ENCODE results near the gene OPN4.
A peak's percentile ranks its signal among the peaks of the same experiment; 100 is the strongest.

Gene OPN4

DNA sequence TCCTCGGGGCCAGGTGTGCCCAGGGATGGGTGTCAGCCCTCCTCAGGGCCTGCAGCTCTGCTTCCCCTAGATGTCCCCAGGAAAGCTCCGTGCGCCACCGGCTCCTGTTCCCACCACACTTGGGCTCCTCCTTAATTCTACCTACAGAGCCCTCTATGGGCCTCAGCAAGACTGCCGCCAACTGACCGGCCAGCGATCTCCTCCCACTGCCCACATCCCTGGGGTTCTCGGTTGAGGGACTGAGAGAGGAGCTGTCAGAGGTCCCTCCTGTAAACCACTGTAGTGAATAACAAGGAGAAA lies 8.6 kb downstream of the OPN4 start:
- H3K4me3 Mint-ChIP-seq, result no peak overlapping the region
- H3K9me3 Mint-ChIP-seq, result no peaks in the 10 kb centered on the region
- DNase-seq (no peak), ATAC-seq (replicated peaks) (no peak)
- peaks cover 0 to 1% of the 10 kb centered on the region in 2 donors for H3K4me1 Mint-ChIP-seq
- no peak overlapping the region for H3K27ac Mint-ChIP-seq
- H3K27me3 Mint-ChIP-seq, result peaks cover 4 to 9% of the 10 kb centered on the region in 2 donors
- H3K36me3 Mint-ChIP-seq, result no peaks in the 10 kb centered on the region

DNA sequence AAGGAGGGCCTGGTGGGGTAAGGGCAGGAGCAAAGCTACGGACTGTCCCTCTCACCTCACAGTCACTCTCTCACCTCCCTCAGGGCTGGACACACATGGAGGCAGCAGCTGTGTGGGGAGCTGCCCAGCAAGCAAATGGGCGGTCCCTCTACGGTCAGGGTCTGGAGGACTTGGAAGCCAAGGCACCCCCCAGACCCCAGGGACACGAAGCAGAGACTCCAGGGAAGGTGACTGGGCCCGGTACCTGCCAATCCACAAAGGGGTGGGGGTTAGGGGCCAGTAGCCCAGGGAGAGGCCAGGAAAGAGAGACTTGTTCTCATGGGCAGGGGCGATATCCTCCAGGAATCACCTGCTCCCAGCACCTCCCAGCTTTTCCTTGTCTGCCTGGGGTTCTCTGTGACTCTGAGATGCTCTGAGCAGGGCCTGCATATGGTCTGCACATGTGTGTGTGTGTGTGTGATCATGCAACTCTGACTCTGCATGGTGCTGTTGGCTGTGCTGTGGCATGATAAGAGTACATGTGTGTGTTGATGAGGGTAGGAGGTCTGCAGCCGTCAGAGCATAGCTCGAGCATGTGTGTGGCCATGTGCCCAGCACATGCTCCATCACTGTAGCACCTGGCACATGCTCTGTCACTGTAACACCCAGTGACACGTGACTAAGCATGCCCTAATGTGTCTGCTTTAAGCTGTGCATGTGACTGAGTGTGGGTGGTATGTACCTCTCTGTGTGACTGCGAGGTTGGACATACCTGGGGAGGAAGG lies 9.4 kb downstream of the OPN4 start:
- ATAC-seq (replicated peaks), result no peak
- Mint-ChIP-seq H3K36me3 (no peaks in the 10 kb centered on the region), H3K27ac (no peak overlapping the region), H3K9me3 (no peaks in the 10 kb centered on the region), H3K27me3 (peaks cover 4 to 9% of the 10 kb centered on the region in 2 donors), H3K4me3 (no peak overlapping the region), H3K4me1 (peaks cover 3 to 7% of the 10 kb centered on the region in 2 donors)
- DNase-seq, result no peak

DNA sequence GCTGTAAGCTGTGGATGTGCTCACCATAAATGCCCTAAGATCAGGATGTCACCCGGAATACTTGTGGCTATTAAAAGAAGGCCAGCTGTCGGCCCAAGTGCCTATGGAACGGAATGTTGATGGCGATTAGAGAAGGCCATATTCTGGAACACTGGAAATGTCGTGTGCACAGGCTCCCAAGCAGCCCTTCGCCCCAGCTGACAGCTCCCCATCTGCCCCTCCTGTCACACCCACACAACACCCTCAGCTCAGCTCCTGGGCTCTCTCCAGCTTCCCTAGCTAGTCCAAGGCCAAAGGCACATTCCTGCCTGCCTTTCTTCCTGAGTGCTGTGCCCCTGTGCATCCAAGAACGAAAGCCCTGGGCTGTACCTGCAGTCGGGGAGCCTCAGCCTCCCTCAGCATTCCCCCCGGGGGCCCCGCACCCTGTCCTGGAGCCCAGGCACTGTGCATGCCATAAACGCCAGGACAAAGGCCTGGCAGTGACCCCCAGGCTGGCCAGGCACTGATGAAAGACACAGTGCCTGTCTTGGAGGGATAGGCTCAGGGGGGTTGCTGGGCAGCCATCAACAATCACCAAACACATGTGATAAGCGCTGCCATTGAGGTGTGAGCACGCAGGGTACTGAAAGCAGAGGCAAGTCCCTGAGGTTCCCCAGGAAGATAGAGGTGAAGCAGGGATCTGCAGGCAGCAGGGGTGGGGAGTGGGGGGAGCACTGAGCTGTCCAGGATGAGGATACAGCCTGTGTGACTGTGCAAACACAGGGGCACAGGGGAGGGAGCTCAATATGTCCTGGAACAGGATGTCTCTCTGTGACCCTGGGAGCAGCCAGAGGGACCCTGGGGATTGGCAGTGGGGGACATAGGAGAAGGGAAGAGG lies 10.2 kb downstream of the OPN4 start:
- no peak overlapping the region for H3K27ac Mint-ChIP-seq
- ATAC-seq (replicated peaks) (no peak), DNase-seq (no peak)
- H3K4me1 Mint-ChIP-seq, result peaks cover 7 to 10% of the 10 kb centered on the region in 2 donors
- peaks cover 0 to 4% of the 10 kb centered on the region in 2 donors for H3K27me3 Mint-ChIP-seq
- H3K9me3 Mint-ChIP-seq, result no peaks in the 10 kb centered on the region
- no peak overlapping the region for H3K4me3 Mint-ChIP-seq
- H3K36me3 Mint-ChIP-seq, result no peaks in the 10 kb centered on the region

DNA sequence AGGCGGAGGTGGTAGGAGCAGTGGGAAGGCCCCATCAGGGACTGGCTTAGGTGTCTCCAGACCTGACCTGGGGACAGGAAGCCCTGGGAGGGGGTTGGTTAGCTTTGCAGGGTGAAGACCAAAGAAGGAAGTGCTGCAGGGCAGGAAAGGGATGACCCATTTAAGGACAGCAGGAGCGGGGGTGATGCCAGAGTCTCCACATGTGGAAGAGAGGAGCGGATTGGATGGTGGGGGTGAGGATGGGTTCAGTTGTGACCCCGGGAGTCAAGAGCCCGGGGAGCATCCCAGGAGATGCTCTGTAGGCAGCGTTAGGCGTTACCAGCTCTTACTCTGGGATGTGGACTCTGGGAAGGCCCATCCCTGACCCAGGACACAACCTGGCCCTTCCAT lies 10.9 kb downstream of the OPN4 start:
- Mint-ChIP-seq H3K4me1 (peaks cover 7 to 10% of the 10 kb centered on the region in 2 donors), H3K36me3 (no peaks in the 10 kb centered on the region), H3K4me3 (no peak overlapping the region), H3K9me3 (no peaks in the 10 kb centered on the region), H3K27ac (no peak overlapping the region), H3K27me3 (peaks cover 0 to 4% of the 10 kb centered on the region in 2 donors)
- ATAC-seq (replicated peaks), result no peak
- no peak for DNase-seq

DNA sequence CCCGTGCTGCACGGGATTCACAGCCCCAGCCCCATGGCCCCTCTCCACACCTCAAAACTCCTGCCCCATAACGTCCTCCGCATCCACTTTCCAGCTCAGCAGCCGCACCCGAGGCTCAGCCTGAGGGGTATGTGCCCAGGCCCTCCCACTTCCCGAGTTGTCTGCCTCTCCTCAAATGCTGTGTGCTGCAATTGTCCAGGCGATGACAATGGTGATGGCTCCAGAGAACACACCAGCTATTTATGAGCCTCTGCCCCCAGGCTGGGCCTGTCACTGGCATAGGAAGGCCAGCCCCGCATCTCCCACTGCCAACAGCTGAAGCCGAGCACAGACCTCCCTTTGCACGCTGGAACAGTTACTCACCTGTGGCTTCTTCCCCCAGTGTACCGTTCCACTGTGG lies 11.5 kb downstream of the OPN4 start:
- Mint-ChIP-seq H3K36me3 (no peaks in the 10 kb centered on the region), H3K9me3 (no peaks in the 10 kb centered on the region), H3K4me3 (no peak overlapping the region), H3K4me1 (peaks cover 7 to 10% of the 10 kb centered on the region in 2 donors), H3K27ac (no peak overlapping the region), H3K27me3 (peaks cover 0 to 4% of the 10 kb centered on the region in 2 donors)
- ATAC-seq (replicated peaks), result no peak
- DNase-seq, result no peak

DNA sequence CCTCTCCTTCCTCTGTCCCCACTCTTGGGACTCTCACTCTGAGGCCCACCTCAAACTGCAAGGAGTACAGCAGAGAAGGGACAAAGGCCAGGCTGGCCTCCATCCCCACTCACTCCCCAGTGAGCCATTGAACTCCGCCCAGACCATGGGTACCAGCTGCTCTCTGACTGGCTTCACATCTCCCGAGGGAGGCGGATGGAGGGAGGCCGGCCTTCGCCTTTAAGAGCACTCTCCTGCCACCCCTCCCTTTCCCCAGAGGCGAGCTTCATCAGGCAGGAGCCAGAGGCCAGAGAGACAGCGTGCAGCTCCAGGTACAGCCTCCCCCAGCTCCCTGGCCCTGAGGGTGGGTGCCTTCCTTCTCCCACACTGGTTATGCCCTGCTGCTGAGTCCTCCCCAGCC lies 12.2 kb downstream of the OPN4 start:
- Mint-ChIP-seq H3K4me1 (peaks cover 7 to 10% of the 10 kb centered on the region in 2 donors), H3K4me3 (no peak overlapping the region), H3K27ac (no peak overlapping the region), H3K36me3 (no peaks in the 10 kb centered on the region), H3K27me3 (peaks cover 0 to 4% of the 10 kb centered on the region in 2 donors), H3K9me3 (no peaks in the 10 kb centered on the region)
- ATAC-seq (replicated peaks) (no peak), DNase-seq (no peak)

DNA sequence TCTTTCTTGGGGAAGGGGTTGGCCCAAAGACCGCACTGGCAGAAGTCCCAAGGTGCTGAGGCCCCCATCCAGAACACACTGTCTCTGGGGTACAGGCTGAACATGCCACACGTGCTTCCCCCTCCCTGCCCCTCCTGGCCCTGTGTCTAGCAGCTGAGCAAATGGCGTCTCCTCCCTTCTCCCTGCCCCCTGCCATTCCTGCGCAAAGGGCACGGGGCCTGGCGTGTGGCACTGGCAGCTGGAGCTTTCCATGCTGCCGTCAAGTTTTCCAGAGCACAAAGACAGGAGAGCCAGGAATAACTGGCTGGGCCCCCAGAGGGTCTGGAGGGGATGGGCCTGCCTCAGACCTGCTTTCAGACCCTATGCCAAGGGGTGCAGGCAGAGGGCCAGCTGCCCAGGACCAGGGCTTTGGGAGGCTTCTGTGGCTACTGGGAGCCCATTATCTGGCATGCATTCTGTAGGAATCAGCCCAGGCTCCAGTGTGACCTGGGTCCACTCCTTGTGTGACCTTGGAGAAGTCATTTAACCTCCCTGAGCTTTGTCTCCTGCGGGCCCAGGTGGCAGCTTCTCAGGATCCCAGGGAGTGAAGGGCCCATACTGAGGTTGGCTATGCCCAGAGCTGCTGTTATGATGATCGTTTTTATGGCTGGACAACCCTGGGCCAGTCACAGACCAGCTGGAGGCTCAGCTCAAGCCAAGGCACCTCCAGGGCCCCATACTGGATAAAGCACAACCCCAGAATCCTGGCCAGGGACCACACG lies 13.3 kb downstream of the OPN4 start:
- H3K36me3 Mint-ChIP-seq, result no peaks in the 10 kb centered on the region
- DNase-seq, result no peak
- H3K4me1 Mint-ChIP-seq, result peaks cover 15 to 16% of the 10 kb centered on the region in 2 donors
- H3K4me3 Mint-ChIP-seq, result no peak overlapping the region
- no peak for ATAC-seq (replicated peaks)
- H3K9me3 Mint-ChIP-seq, result no peaks in the 10 kb centered on the region
- H3K27ac Mint-ChIP-seq, result no peak overlapping the region
- peaks cover 0 to 4% of the 10 kb centered on the region in 2 donors for H3K27me3 Mint-ChIP-seq

DNA sequence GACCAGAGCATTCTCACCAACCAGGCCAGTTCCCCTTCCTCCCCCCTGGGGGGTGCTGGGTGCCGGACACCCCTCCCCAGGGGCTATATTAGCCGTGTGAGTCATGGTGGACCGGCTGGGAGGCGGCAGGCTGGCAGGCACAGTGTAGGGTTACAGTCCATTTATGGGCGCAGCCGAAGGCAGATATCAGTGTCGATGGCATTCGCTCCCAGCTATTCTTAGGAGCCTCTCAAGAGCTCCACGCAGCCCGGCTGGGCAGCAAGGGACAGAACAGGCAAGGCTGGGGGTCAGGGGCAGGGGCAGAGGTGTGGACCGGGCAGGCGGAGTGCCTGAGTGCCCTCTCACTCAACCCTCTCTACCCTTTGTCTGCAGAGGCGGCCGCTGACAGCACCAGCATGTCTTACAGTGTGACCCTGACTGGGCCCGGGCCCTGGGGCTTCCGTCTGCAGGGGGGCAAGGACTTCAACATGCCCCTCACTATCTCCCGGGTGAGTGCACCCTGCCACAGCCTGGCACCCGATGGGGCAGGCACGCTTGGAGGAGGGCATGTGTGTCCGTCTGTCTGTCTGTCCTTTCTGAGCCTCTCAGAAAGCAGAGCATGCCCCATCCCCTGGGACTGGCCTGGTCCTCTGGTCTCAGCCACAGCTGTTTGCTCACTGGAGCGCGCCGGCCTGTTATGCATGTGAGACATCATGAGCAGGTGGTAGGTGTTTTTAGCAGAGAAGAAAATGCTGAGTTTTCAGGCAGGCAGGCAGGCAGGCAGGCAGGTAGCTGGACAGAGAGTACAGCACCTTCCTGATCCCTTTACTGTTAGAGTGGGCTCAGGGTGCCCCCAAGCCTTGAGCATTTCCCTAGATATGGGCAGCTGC lies 14.2 kb downstream of the OPN4 start, which contains the start of gene LDB3:
Gene LDB3, plus strand, starts transcription at position 215 of the 869 bp plus-strand sequence. Its CDS starts 181 bp downstream, at position 396.
- DNase-seq (peak; percentile 12), ATAC-seq (replicated peaks) (peak; percentile 60 to 71)
- no peaks in the 10 kb centered on the region for H3K36me3 Mint-ChIP-seq
- H3K27ac Mint-ChIP-seq, result no peak within 1 kb of the TSS
- H3K27me3 Mint-ChIP-seq, result peaks cover 6 to 10% of the 10 kb centered on the region in 2 donors
- H3K9me3 Mint-ChIP-seq, result no peaks in the 10 kb centered on the region
- no peak within 1 kb of the TSS for H3K4me3 Mint-ChIP-seq
- H3K4me1 Mint-ChIP-seq, result peaks cover 21 to 23% of the 10 kb centered on the region in 2 donors

DNA sequence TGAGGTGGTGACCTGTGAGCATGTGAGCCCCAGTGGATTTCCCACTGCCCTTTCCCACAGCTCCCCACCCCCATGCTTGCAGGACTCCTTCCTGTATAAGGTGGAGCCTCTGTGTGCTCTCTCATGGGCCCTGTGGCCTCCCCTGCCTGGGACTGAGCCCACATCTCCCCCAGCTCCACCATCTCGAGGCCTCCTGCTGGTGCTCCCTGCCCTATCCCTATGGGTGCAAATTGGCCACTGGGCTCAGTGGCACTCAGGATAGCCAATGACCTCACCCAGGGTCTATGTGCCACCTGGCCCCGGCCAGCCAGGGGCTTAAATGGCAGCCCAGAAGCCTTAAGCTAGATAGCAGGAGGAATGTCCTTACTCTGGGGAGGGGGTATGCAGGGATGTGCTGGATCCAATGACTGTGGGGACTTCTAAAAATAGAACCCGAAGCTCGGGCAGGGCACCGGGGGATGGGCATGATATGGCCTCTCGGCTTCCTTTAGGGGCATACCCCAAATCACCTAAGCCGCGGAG lies 16.0 kb downstream of the OPN4 start:
- Mint-ChIP-seq H3K4me1 (peaks cover 21 to 40% of the 10 kb centered on the region in 2 donors), H3K27me3 (peaks cover 14 to 15% of the 10 kb centered on the region in 2 donors), H3K4me3 (no peak overlapping the region), H3K36me3 (no peaks in the 10 kb centered on the region), H3K27ac (no peak overlapping the region), H3K9me3 (no peaks in the 10 kb centered on the region)
- no peak for ATAC-seq (replicated peaks)
- no peak for DNase-seq

DNA sequence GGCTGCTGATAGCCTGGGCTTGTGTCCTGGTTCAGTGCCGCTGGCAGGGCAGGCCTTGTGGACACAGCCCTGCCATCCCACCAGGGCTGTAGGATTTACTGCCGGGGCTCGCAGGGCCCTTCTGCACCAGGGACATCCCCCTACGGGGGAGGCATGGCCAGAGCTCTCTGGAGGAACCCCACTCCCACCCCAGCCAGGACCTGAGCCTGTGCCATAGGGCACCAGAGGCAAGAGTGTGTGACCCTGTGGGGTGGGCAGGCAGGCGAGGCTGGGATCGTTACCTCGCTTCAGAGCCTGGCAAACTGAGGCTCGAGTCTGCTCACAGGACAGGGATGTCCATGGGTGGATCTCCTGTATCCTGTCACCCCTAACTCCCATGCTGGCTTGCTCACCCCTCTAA lies 16.5 kb downstream of the OPN4 start:
- no peak overlapping the region for H3K4me3 Mint-ChIP-seq
- H3K27ac Mint-ChIP-seq, result no peak overlapping the region
- ATAC-seq (replicated peaks) (no peak), DNase-seq (no peak)
- peaks cover 21 to 40% of the 10 kb centered on the region in 2 donors for H3K4me1 Mint-ChIP-seq
- peaks cover 14 to 15% of the 10 kb centered on the region in 2 donors for H3K27me3 Mint-ChIP-seq
- H3K36me3 Mint-ChIP-seq, result no peaks in the 10 kb centered on the region
- no peaks in the 10 kb centered on the region for H3K9me3 Mint-ChIP-seq

DNA sequence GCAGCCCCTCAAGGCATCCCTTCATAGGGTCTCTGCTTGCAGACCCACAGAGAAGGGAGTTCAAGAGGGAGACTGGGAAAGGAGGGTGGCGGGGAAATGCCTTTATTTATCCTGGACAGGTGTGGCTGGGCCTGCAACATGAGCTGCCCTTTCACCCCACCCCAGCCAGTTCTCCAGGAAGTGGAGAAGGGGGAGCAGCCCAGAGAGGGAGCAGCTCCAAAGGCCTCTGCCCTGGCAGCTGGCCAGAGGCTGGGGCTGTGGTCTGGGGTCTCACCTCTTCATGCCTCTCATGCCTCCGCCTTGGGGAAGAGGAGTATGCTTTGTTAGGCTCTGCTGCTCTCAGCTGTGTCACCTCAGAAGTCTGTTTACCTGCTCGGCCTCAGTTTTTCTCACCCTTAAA lies 17.1 kb downstream of the OPN4 start:
- Mint-ChIP-seq H3K9me3 (no peaks in the 10 kb centered on the region), H3K4me1 (peaks cover 21 to 40% of the 10 kb centered on the region in 2 donors), H3K4me3 (no peak overlapping the region), H3K36me3 (no peaks in the 10 kb centered on the region), H3K27ac (no peak overlapping the region), H3K27me3 (peaks cover 14 to 15% of the 10 kb centered on the region in 2 donors)
- no peak for ATAC-seq (replicated peaks)
- DNase-seq, result no peak

DNA sequence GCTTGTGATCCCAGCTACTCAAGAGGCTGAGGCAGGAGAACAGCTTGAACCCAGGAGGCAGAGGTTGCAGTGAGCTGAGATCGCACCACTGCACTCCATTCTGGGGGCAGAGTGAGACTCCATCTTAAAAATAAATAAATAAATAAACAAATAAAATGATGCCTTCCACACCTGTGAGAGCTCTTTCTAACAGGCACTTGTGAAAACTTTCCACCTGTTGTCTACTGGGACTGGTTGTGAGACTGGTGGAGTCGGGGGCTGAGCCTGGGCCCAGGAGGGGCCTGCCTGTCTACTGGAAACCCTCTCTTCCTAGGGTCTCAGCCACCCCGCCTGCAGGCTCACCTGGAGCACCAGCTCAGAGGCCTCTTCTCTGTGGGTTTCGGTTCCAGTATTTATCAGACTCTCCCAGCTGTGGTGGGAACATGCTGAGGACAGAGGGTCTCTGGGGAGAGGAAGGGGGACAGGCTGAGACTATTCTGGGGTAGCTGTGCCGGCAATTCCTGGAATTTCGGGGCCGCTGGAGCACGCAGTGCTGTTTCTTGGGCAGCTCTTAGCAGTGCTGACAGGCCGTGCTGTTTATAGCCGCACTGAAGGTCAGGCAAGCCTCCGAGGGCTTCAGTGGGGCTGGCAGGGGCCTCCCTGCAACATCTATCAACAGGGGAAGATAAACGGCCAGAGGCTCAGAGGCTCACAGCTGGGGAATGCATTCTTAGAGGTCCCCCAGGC lies 17.8 kb downstream of the OPN4 start:
- Mint-ChIP-seq H3K27me3 (peaks cover 14 to 15% of the 10 kb centered on the region in 2 donors), H3K27ac (peak overlapping the region; percentile 59), H3K4me1 (peaks cover 21 to 40% of the 10 kb centered on the region in 2 donors), H3K4me3 (no peak overlapping the region), H3K36me3 (no peaks in the 10 kb centered on the region), H3K9me3 (no peaks in the 10 kb centered on the region)
- no peak for DNase-seq
- peak; percentile 25 to 28 for ATAC-seq (replicated peaks)
